CD4-positive, alpha-beta T cell (primary cell): ENCODE results near the gene MTUS2. TPM values are rescaled to one million over a fixed set of nuclear protein-coding genes. Genes with fewer than 3 reads are reported as not detected.

Experiments used
- ATAC-seq: fragments of 200-7000 bp; cut with Tn5 transposase; one replicate; pipeline ENCODE4 v1.10.0; 2022; ENCODE audit warnings: mild to moderate bottlenecking; ENCODE audit not compliant: poor library complexity
- CTCF ChIA-PET: fragments of 350-600 bp; sonication (Branson Sonifier 250); formaldehyde crosslinking; loops from one replicate; lab custom pipeline; 2021; ENCODE audit warnings: antibody characterized with exemption, inconsistent platforms; lab: Charles Lee
- POLR2A ChIA-PET: fragments of 350-600 bp; sonication (Branson Sonifier 250); formaldehyde crosslinking; loops from one replicate; lab custom pipeline; 2021; ENCODE audit warnings: antibody characterized with exemption, inconsistent platforms; lab: Charles Lee
- DNase-seq, 14 experiments: peaks; one replicate each; pipeline ENCODE4 v3.0.0-alpha.2; 2013 to 2020; ENCODE audit warnings: mixed read lengths in 2 of 14
- H3K27ac ChIP-seq, 2 donors: one replicate each; pipeline versions ENCODE4 v1.5.1 to v1.7.0; 2013; ENCODE audit warnings: low read length in 2 of 2, low read depth in 1 of 2, mild to moderate bottlenecking in 1 of 2
- H3K27me3 ChIP-seq, 2 experiments: 1 replicate in 1 of 2; 2 replicates in 1 of 2; pipeline versions ENCODE4 v1.6.1 to v1.7.0; 2013; ENCODE audit warnings: low read length in 2 of 2, control low read depth in 1 of 2, mild to moderate bottlenecking in 1 of 2, moderate library complexity in 1 of 2; ENCODE audit not compliant: insufficient read depth in 2 of 2, control insufficient read depth in 1 of 2
- H3K36me3 ChIP-seq: one replicate; pipeline ENCODE4 v1.6.1; 2013; ENCODE audit warnings: low read length, control low read depth; ENCODE audit not compliant: insufficient read depth
- H3K4me1 ChIP-seq: one replicate; pipeline ENCODE4 v1.6.1; 2013; ENCODE audit warnings: low read length, control low read depth; ENCODE audit not compliant: insufficient read depth
- H3K4me3 ChIP-seq: one replicate; pipeline ENCODE4 v1.5.1; 2013; ENCODE audit warnings: mild to moderate bottlenecking, low read length, moderate library complexity
- H3K9me3 ChIP-seq, 2 experiments: 1 replicate in 1 of 2; 2 replicates in 1 of 2; pipeline versions ENCODE4 v1.6.1 to v1.7.0; 2013; ENCODE audit warnings: low read length in 2 of 2, mild to moderate bottlenecking in 2 of 2, control low read depth in 1 of 2, moderate library complexity in 1 of 2; ENCODE audit not compliant: control insufficient read depth in 1 of 2, insufficient read depth in 1 of 2
- H3K27ac Mint-ChIP-seq: one replicate; pipeline ENCODE4 v1.8.0; 2020; ENCODE audit warnings: mixed read lengths
- H3K27me3 Mint-ChIP-seq: one replicate; pipeline ENCODE4 v1.8.0; 2021; ENCODE audit warnings: mixed read lengths
- H3K36me3 Mint-ChIP-seq: one replicate; pipeline ENCODE4 v1.8.0; 2021; ENCODE audit warnings: low read depth, mixed read lengths
- H3K4me1 Mint-ChIP-seq: one replicate; pipeline ENCODE4 v1.8.0; 2021; ENCODE audit warnings: low read depth, mixed read lengths
- H3K4me3 Mint-ChIP-seq: one replicate; pipeline ENCODE4 v1.8.0; 2020; ENCODE audit warnings: mild to moderate bottlenecking, mixed read lengths
- H3K9me3 Mint-ChIP-seq: one replicate; pipeline ENCODE4 v1.8.0; 2020; ENCODE audit warnings: mixed read lengths
- CTCF ChIP-seq: fragments of 200-600 bp; IDR thresholded peaks from one replicate; pipeline ENCODE4 v1.8.0; 2022; ENCODE audit warnings: antibody characterized with exemption, mild to moderate bottlenecking
- intact Hi-C, 2 experiments: fragments of 100-400 bp; cut with DNase I in 1 of 2; cut with micrococcal nuclease in 1 of 2; formaldehyde crosslinking; loops; one replicate each; pipeline versions ENCODE4 v1.15.1 to v1.9.0; 2023 to 2025; cut with DNase I, micrococcal nuclease
- total RNA-seq, 174 experiments: library from RNA in 2 of 174; stranded (reverse) in 2 of 174; gene quantifications; one replicate each; pipeline ENCODE4 v1.2.3 and lab custom pipeline; 2021 to 2026

The MTUS2 gene
- total RNA-seq, 2 experiments from 2014 or later, result 0.38 to 0.81 TPM

DNA sequence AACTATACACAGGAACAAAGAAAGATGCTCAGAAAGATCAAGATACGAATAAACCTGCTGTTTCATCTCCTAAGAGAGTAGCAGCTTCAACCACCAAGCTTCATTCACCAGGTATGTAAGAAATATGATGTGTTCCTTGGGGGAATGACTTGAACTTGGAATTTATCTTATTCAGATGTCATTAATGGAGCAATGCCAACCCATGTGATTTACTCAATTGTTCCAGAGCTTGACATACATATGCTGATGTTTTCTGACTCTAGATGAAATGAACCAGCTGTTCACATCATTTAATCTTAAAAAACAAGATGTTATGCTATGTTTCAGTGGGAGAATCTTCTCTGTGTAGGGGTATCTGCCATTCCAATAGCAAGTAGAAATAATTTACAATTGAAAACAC is 504.5 kb downstream of the MTUS2 start:
- no peaks in the 10 kb centered on the region for H3K4me1 ChIP-seq
- H3K27me3 Mint-ChIP-seq, result peaks cover 17% of the 10 kb centered on the region

DNA sequence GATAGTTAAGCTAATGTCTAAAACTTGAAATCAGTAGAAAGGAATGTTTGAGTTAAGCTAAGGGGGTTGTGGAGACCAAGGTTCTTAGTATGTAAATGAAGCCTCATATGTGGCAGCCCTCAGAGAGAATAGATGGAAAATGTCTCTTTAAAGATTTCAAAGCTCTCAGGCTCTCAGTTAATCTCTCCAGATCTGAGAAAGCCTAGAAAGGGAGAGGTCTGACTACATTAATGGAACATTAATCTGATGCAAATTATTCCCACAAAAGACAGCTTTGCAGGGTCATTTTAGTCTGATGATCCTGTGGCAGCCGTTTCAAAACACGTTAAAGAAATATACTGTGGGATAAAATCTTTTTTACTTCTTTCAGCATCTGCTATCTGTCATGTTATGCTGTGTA is 508.4 kb downstream of the MTUS2 start:
- H3K9me3 Mint-ChIP-seq, result peaks cover 7% of the 10 kb centered on the region
- no peak for ATAC-seq
- POLR2A ChIA-PET, result no interaction called here
- no peak for DNase-seq
- H3K27ac Mint-ChIP-seq, result no peak overlapping the region
- intact Hi-C loops, result no loop called here
- TF ChIP-seq CTCF, result no peak
- no peaks in the 10 kb centered on the region for H3K4me1 Mint-ChIP-seq
- peaks cover 0 to 3% of the 10 kb centered on the region in 2 experiments for H3K9me3 ChIP-seq
- H3K27me3 ChIP-seq, result no peaks in the 10 kb centered on the region
- H3K27me3 Mint-ChIP-seq, result peaks cover 9% of the 10 kb centered on the region
- H3K36me3 ChIP-seq, result no peaks in the 10 kb centered on the region
- no peak overlapping the region for H3K27ac ChIP-seq
- no peak overlapping the region for H3K4me3 ChIP-seq
- H3K4me3 Mint-ChIP-seq, result no peak overlapping the region
- no peaks in the 10 kb centered on the region for H3K36me3 Mint-ChIP-seq
- H3K4me1 ChIP-seq, result no peaks in the 10 kb centered on the region
- CTCF ChIA-PET, result no interaction called here

More for the DNA sequence above, 504.5 kb downstream of the MTUS2 start:
- ATAC-seq (no peak), DNase-seq (no peak)
- Histone ChIP-seq H3K27me3 (no peaks in the 10 kb centered on the region), H3K36me3 (no peaks in the 10 kb centered on the region), H3K9me3 (no peaks in the 10 kb centered on the region), H3K27ac (no peak overlapping the region), H3K4me3 (no peak overlapping the region)
- ChIA-PET CTCF (no interaction called here), POLR2A (no interaction called here)
- H3K36me3 Mint-ChIP-seq, result no peaks in the 10 kb centered on the region
- peaks cover 6% of the 10 kb centered on the region for H3K9me3 Mint-ChIP-seq
- H3K4me3 Mint-ChIP-seq, result no peak overlapping the region
- H3K27ac Mint-ChIP-seq, result no peak overlapping the region
- intact Hi-C loops, result no loop called here
- H3K4me1 Mint-ChIP-seq, result no peaks in the 10 kb centered on the region
- TF ChIP-seq CTCF, result no peak

GRCh38 chr13:29336356-29336755 is 516.2 kb downstream of the MTUS2 start:
- Histone ChIP-seq H3K4me3 (no peak overlapping the region), H3K36me3 (no peaks in the 10 kb centered on the region), H3K27ac (no peak overlapping the region), H3K9me3 (peaks cover 0 to 30% of the 10 kb centered on the region in 2 experiments), H3K4me1 (no peaks in the 10 kb centered on the region), H3K27me3 (no peaks in the 10 kb centered on the region)
- Mint-ChIP-seq H3K4me1 (no peaks in the 10 kb centered on the region), H3K4me3 (no peak overlapping the region), H3K36me3 (no peaks in the 10 kb centered on the region), H3K27ac (no peak overlapping the region), H3K9me3 (peaks cover 12% of the 10 kb centered on the region), H3K27me3 (peaks cover 4% of the 10 kb centered on the region)
- ChIA-PET POLR2A (no interaction called here), CTCF (no interaction called here)
- no peak for DNase-seq
- TF ChIP-seq CTCF, result no peak
- intact Hi-C loops, result no loop called here
- ATAC-seq, result no peak
